K562 (cell line): ENCODE data around the gene DDAH1. TPM values are rescaled to one million over a fixed set of nuclear protein-coding genes. Genes with fewer than 3 reads are reported as not detected.

Experiments
- NCOA4 ChIP-seq: fragments of 450-650 bp; IDR thresholded peaks from 2 replicates; pipeline ENCODE4 v1.6.1; 2018; ENCODE audit warnings: mild to moderate bottlenecking; ENCODE audit not compliant: partially characterized antibody
- NCOA6 ChIP-seq: fragments of 450-650 bp; IDR thresholded peaks from 2 replicates; pipeline ENCODE4 v1.6.1; 2017; ENCODE audit warnings: mild to moderate bottlenecking
- NFRKB ChIP-seq: fragments of 450-650 bp; IDR thresholded peaks from 2 replicates; pipeline ENCODE4 v1.6.1; 2016; ENCODE audit warnings: low read depth
- PML ChIP-seq: IDR thresholded peaks from 2 replicates; pipeline ENCODE4 v1.6.1; 2012; ENCODE audit warnings: low read length, inconsistent platforms
- RHOXF2B ChIP-seq: fragments of 250-450 bp; sonication (Bioruptor Pico); conservative IDR thresholded peaks from 2 replicates; pipeline ENCODE4 v1.5.1; 2021
- RNF2 ChIP-seq: sonication (generic); IDR thresholded peaks from 2 replicates; pipeline ENCODE4 v1.6.1; 2016
- SMAD4 ChIP-seq: fragments of 250-450 bp; sonication (Bioruptor Pico); conservative IDR thresholded peaks from 2 replicates; pipeline ENCODE4 v1.8.0; 2021; ENCODE audit warnings: inconsistent platforms, mild to moderate bottlenecking, moderate library complexity
- SNIP1 ChIP-seq: fragments of 450-650 bp; IDR thresholded peaks from 2 replicates; pipeline ENCODE4 v1.7.1; 2017; ENCODE audit warnings: low read depth, mild to moderate bottlenecking
- TAF9B ChIP-seq: fragments of 450-650 bp; IDR thresholded peaks from 2 replicates; pipeline ENCODE4 v1.6.1; 2018; ENCODE audit warnings: mild to moderate bottlenecking; ENCODE audit not compliant: partially characterized antibody
- TBL1XR1 ChIP-seq, 2 experiments: IDR thresholded peaks; 2 replicates each; pipeline ENCODE4 v1.6.1; 2012; ENCODE audit warnings: improper control_type of control experiment in 2 of 2, low read length in 2 of 2, mild to moderate bottlenecking in 1 of 2
- ZFP36 ChIP-seq: fragments of 150-350 bp; IDR thresholded peaks from 2 replicates; pipeline ENCODE4 v1.6.1; 2018; ENCODE audit warnings: low read length, low read depth; ENCODE audit not compliant: partially characterized antibody
- ZFX ChIP-seq: sonication (generic); formaldehyde crosslinking; IDR thresholded peaks from 2 replicates; pipeline ENCODE4 v1.8.0; 2022; ENCODE audit warnings: mild to moderate bottlenecking, missing genetic modification reagents, moderate library complexity
- ZNF232 ChIP-seq: sonication (generic); formaldehyde crosslinking; IDR thresholded peaks from 2 replicates; pipeline ENCODE4 v1.8.0; 2022; ENCODE audit warnings: mild to moderate bottlenecking, missing genetic modification reagents
- ZNF717 ChIP-seq: fragments of 250-450 bp; sonication (Bioruptor Pico); IDR thresholded peaks from 2 replicates; pipeline ENCODE4 v1.5.0; 2021
- ZNF77 ChIP-seq: fragments of 250-450 bp; sonication (Bioruptor Pico); IDR thresholded peaks from 2 replicates; pipeline ENCODE4 v1.5.0; 2020
- ZNF79 ChIP-seq: fragments of 250-450 bp; sonication (Bioruptor Pico); IDR thresholded peaks from 2 replicates; pipeline ENCODE4 v1.4.0; 2020; ENCODE audit warnings: low read depth, mild to moderate bottlenecking, moderate library complexity
- ZSCAN32 ChIP-seq: fragments of 450-650 bp; formaldehyde crosslinking; IDR thresholded peaks from 2 replicates; pipeline ENCODE4 v1.4.0; 2020; ENCODE audit warnings: mild to moderate bottlenecking, moderate library complexity
- polyA plus RNA-seq, 8 experiments: library from polyadenylated mRNA; depleted of rRNA in 4 of 8; stranded (reverse) in 5 of 8; unstranded in 3 of 8; fragments of >200 nt; fragmentation: Nextera tagmentation in 2 of 8; fragmentation: Illumina TruSeq in 1 of 8; extraction: Ambion mirVana in 2 of 8; extraction: Trizol in 1 of 8; gene quantifications; 2 replicates each; pipeline versions ENCODE4 v1.2.1 to v1.2.3, GENCODE V29; 2011 to 2014; ENCODE audit warnings: inconsistent platforms in 1 of 8, missing spikeins in 1 of 8
- total RNA-seq, 7 experiments: library from RNA; depleted of rRNA in 6 of 7; stranded (reverse); fragments of >200 nt in 6 of 7; fragmentation: Illumina TruSeq in 2 of 7; extraction: Trizol in 2 of 7; gene quantifications; 2 replicates each; pipeline versions ENCODE4 v1.2.1 to v1.2.3, GENCODE V29; 2011 to 2021; ENCODE audit warnings: low replicate concordance in 1 of 7
- TF ChIP-seq, protein P1 (sequence below): fragments of 250-450 bp; sonication (Bioruptor Pico); IDR thresholded peaks from 2 replicates; pipeline ENCODE4 v1.4.0; 2020
- TF ChIP-seq, protein P2 (sequence below): IDR thresholded peaks from 2 replicates; pipeline ENCODE4 v1.6.1; 2014; ENCODE audit warnings: antibody characterized with exemption
- TF ChIP-seq, protein P3 (sequence below): sonication (generic); formaldehyde crosslinking; IDR thresholded peaks from 2 replicates; pipeline ENCODE4 v1.8.1; 2023; ENCODE audit warnings: mild to moderate bottlenecking, missing genetic modification reagents
- TF ChIP-seq, protein P4 (sequence below): sonication (generic); formaldehyde crosslinking; IDR thresholded peaks from 2 replicates; pipeline ENCODE4 v1.8.0; 2022; ENCODE audit warnings: missing genetic modification reagents, mild to moderate bottlenecking, borderline replicate concordance

DDAH1 gene
- total and polyA plus RNA-seq, 9 of the 15 experiments (the other 6 are each of a cell fraction or from before 2014, with no cell fraction given) = 0.04 to 0.24 (median 0.10) TPM

DNA sequence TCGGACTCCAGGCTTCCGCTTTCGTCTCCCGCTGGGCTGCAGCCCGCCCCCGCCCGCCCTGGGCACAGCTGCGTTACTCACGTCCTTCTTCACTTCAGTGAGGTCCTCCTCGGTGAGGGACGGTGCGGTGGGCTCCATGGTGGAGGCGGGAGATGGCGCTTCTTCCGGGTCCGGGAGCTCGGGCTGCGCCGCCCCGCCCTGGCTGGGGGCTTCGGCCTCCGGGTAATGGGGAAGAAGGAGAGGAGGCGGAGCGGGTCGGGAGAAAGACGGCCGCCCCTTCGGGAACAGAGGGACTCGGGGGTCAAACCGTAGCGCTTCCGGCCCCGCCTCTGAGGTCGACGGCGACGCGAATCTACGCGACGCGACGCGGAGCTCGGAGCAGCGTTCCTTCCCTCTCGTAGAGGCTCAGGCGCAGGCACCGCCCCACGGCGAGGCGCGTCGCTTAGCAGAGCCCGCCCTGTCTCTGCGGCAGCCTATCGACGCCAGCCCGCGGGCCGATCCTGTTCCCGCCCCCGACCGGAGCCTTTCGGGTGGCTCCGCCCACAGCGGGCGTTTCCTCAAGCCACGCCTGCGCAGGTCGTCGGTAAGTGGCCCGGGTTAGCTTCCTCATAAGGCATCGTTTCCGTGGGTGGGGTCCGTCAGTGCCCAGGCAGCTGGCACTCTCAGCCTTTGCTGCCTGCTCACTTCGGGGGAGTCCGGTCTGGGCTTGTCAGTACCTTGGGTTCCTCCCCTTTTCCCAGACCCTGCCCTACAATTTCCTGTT, 188.6 kb downstream of the DDAH1 start, which contains the start of gene BCL10 (continued):
- TF ChIP-seq, protein P1, sequence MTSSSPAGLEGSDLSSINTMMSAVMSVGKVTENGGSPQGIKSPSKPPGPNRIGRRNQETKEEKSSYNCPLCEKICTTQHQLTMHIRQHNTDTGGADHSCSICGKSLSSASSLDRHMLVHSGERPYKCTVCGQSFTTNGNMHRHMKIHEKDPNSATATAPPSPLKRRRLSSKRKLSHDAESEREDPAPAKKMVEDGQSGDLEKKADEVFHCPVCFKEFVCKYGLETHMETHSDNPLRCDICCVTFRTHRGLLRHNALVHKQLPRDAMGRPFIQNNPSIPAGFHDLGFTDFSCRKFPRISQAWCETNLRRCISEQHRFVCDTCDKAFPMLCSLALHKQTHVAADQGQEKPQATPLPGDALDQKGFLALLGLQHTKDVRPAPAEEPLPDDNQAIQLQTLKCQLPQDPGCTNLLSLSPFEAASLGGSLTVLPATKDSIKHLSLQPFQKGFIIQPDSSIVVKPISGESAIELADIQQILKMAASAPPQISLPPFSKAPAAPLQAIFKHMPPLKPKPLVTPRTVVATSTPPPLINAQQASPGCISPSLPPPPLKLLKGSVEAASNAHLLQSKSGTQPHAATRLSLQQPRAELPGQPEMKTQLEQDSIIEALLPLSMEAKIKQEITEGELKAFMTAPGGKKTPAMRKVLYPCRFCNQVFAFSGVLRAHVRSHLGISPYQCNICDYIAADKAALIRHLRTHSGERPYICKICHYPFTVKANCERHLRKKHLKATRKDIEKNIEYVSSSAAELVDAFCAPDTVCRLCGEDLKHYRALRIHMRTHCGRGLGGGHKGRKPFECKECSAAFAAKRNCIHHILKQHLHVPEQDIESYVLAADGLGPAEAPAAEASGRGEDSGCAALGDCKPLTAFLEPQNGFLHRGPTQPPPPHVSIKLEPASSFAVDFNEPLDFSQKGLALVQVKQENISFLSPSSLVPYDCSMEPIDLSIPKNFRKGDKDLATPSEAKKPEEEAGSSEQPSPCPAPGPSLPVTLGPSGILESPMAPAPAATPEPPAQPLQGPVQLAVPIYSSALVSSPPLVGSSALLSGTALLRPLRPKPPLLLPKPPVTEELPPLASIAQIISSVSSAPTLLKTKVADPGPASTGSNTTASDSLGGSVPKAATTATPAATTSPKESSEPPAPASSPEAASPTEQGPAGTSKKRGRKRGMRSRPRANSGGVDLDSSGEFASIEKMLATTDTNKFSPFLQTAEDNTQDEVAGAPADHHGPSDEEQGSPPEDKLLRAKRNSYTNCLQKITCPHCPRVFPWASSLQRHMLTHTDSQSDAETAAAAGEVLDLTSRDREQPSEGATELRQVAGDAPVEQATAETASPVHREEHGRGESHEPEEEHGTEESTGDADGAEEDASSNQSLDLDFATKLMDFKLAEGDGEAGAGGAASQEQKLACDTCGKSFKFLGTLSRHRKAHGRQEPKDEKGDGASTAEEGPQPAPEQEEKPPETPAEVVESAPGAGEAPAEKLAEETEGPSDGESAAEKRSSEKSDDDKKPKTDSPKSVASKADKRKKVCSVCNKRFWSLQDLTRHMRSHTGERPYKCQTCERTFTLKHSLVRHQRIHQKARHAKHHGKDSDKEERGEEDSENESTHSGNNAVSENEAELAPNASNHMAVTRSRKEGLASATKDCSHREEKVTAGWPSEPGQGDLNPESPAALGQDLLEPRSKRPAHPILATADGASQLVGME (CRISPR knock-in tag) = no peak
- peak; percentile 80; the same call in 1 of the 2 replicates for TF ChIP-seq NCOA6
- TF ChIP-seq PML = no peak; the same call in 1 of the 2 replicates
- TF ChIP-seq ZNF77 (CRISPR knock-in tag) = no peak
- TF ChIP-seq, protein P2, sequence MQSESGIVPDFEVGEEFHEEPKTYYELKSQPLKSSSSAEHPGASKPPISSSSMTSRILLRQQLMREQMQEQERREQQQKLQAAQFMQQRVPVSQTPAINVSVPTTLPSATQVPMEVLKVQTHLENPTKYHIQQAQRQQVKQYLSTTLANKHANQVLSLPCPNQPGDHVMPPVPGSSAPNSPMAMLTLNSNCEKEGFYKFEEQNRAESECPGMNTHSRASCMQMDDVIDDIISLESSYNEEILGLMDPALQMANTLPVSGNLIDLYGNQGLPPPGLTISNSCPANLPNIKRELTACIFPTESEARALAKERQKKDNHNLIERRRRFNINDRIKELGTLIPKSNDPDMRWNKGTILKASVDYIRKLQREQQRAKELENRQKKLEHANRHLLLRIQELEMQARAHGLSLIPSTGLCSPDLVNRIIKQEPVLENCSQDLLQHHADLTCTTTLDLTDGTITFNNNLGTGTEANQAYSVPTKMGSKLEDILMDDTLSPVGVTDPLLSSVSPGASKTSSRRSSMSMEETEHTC = no peak
- TF ChIP-seq RNF2 = no peak
- TF ChIP-seq SNIP1 = no peak
- no peak for TF ChIP-seq ZSCAN32
- no peak for TF ChIP-seq ZNF232 (CRISPR knock-in tag)
- no peak for TF ChIP-seq NFRKB
- peak; percentile 69 for TF ChIP-seq ZFP36
- no peak for TF ChIP-seq ZNF79
- no peak for TF ChIP-seq RHOXF2B (CRISPR knock-in tag)
- TF ChIP-seq SMAD4 (CRISPR knock-in tag) = no peak; the same call in none of the 2 replicates
- no peak for TF ChIP-seq ZNF717 (CRISPR knock-in tag)
- TF ChIP-seq, protein P3, sequence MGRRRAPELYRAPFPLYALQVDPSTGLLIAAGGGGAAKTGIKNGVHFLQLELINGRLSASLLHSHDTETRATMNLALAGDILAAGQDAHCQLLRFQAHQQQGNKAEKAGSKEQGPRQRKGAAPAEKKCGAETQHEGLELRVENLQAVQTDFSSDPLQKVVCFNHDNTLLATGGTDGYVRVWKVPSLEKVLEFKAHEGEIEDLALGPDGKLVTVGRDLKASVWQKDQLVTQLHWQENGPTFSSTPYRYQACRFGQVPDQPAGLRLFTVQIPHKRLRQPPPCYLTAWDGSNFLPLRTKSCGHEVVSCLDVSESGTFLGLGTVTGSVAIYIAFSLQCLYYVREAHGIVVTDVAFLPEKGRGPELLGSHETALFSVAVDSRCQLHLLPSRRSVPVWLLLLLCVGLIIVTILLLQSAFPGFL = no peak
- TF ChIP-seq TBL1XR1 (IDR thresholded peaks at IDR 0.05; ENCODE audit: low read length in 2 of 2) = no peak
- TF ChIP-seq NCOA4 = no peak
- TF ChIP-seq ZFX (CRISPR knock-in tag) = peak; percentile 68
- TF ChIP-seq, protein P4, sequence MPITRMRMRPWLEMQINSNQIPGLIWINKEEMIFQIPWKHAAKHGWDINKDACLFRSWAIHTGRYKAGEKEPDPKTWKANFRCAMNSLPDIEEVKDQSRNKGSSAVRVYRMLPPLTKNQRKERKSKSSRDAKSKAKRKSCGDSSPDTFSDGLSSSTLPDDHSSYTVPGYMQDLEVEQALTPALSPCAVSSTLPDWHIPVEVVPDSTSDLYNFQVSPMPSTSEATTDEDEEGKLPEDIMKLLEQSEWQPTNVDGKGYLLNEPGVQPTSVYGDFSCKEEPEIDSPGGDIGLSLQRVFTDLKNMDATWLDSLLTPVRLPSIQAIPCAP (CRISPR knock-in tag) = no peak
- TF ChIP-seq TAF9B = no peak
